GM19438 (cell line): ENCODE results near the gene NKAPL.
"Not testable (repeated sequence)": the region's sequence is repeated elsewhere in the genome, so short reads cannot be mapped to it uniquely, and the experiment has no call there.

Experiments
- ATAC-seq: cut with Tn5 transposase; IDR thresholded peaks from one replicate; pipeline ENCODE4 v1.9.1; 2021; ENCODE audit warnings: low read depth; ENCODE audit not compliant: unreplicated experiment

NKAPL gene

GRCh38 chr6:28295326-28295725 lies 36.2 kb downstream of the NKAPL start:
- no peak for ATAC-seq

GRCh38 chr6:28296520-28297060 lies 37.5 kb downstream of the NKAPL start:
- ATAC-seq = no peak

- ATAC-seq = peak; percentile 93
These were observed 44.5 kb downstream of the NKAPL start for GRCh38 chr6:28303570-28303969.

- ATAC-seq = not testable (repeated sequence)
These were observed 47.3 kb downstream of the NKAPL start for GRCh38 chr6:28306363-28306762.
